ENCODE data around the gene SNX33. TPM values are rescaled to one million over a fixed set of nuclear protein-coding genes. Genes with fewer than 3 reads are reported as not detected.

The SNX33 gene
- total and polyA plus RNA-seq, 2 experiments from 2014 or later: 6.2 to 21.2 TPM

- Mint-ChIP-seq H3K27ac (no peak overlapping the region), H3K4me1 (peaks cover 41% of the 10 kb centered on the region), H3K9me3 (no peaks in the 10 kb centered on the region), H3K4me3 (no peak overlapping the region), H3K27me3 (ENCODE audit: insufficient read depth, low read depth, poor library complexity) (peaks cover 13% of the 10 kb centered on the region), H3K36me3 (ENCODE audit: low read depth) (no peaks in the 10 kb centered on the region; the same call in 2 of the 3 replicates)
- Histone ChIP-seq H4K20me1 (replicated peaks; ENCODE audit: insufficient read depth) (no peaks in the 10 kb centered on the region), H3K4me1 (ENCODE audit: insufficient read depth) (peaks cover 24% of the 10 kb centered on the region), H3K4me3 (no peak overlapping the region), H3K27me3 (ENCODE audit: insufficient read depth) (no peaks in the 10 kb centered on the region), H3K27ac (ENCODE audit: low read depth) (no peak overlapping the region), H3K9me2 (ENCODE audit: insufficient read depth) (no peaks in the 10 kb centered on the region), H3K4me2 (no peak overlapping the region), H3F3A (replicated peaks; ENCODE audit: low read depth) (peaks cover 12% of the 10 kb centered on the region; the same call in 1 of the 2 replicates), H2AFZ (no peak overlapping the region), H3K79me2 (replicated peaks; ENCODE audit: insufficient read depth) (no peaks in the 10 kb centered on the region), H3K36me3 (ENCODE audit: insufficient read depth) (no peaks in the 10 kb centered on the region)
- TF ChIP-seq, protein P1, sequence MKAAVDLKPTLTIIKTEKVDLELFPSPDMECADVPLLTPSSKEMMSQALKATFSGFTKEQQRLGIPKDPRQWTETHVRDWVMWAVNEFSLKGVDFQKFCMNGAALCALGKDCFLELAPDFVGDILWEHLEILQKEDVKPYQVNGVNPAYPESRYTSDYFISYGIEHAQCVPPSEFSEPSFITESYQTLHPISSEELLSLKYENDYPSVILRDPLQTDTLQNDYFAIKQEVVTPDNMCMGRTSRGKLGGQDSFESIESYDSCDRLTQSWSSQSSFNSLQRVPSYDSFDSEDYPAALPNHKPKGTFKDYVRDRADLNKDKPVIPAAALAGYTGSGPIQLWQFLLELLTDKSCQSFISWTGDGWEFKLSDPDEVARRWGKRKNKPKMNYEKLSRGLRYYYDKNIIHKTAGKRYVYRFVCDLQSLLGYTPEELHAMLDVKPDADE (IDR thresholded peaks at IDR 0.05): no peak
- TF ChIP-seq NANOG (IDR thresholded peaks at IDR 0.05; ENCODE audit: borderline replicate concordance) (no peak), CREB1 (CRISPR knock-in tag; IDR thresholded peaks at IDR 0.05; ENCODE audit: low read depth) (no peak), EZH2 (IDR thresholded peaks at IDR 0.05; ENCODE audit: low read depth, unreplicated experiment) (no peak), JUNB (IDR thresholded peaks at IDR 0.05; ENCODE audit: unreplicated experiment) (no peak), ZNF331 (CRISPR knock-in tag; IDR thresholded peaks at IDR 0.05; ENCODE audit: low read depth) (no peak), ZNF114 (CRISPR knock-in tag; IDR thresholded peaks at IDR 0.05) (no peak), POLR2AphosphoS5 (IDR thresholded peaks at IDR 0.05; ENCODE audit: low read depth) (no peak), STAT1 (IDR thresholded peaks at IDR 0.05; ENCODE audit: unreplicated experiment) (no peak), EZH2phosphoT487 (IDR thresholded peaks at IDR 0.05; ENCODE audit: unreplicated experiment) (no peak), CTCF (conservative IDR thresholded peaks at IDR 0.05; ENCODE audit: low read depth in 2 of 2) (no peak)
- TF ChIP-seq, protein P2, sequence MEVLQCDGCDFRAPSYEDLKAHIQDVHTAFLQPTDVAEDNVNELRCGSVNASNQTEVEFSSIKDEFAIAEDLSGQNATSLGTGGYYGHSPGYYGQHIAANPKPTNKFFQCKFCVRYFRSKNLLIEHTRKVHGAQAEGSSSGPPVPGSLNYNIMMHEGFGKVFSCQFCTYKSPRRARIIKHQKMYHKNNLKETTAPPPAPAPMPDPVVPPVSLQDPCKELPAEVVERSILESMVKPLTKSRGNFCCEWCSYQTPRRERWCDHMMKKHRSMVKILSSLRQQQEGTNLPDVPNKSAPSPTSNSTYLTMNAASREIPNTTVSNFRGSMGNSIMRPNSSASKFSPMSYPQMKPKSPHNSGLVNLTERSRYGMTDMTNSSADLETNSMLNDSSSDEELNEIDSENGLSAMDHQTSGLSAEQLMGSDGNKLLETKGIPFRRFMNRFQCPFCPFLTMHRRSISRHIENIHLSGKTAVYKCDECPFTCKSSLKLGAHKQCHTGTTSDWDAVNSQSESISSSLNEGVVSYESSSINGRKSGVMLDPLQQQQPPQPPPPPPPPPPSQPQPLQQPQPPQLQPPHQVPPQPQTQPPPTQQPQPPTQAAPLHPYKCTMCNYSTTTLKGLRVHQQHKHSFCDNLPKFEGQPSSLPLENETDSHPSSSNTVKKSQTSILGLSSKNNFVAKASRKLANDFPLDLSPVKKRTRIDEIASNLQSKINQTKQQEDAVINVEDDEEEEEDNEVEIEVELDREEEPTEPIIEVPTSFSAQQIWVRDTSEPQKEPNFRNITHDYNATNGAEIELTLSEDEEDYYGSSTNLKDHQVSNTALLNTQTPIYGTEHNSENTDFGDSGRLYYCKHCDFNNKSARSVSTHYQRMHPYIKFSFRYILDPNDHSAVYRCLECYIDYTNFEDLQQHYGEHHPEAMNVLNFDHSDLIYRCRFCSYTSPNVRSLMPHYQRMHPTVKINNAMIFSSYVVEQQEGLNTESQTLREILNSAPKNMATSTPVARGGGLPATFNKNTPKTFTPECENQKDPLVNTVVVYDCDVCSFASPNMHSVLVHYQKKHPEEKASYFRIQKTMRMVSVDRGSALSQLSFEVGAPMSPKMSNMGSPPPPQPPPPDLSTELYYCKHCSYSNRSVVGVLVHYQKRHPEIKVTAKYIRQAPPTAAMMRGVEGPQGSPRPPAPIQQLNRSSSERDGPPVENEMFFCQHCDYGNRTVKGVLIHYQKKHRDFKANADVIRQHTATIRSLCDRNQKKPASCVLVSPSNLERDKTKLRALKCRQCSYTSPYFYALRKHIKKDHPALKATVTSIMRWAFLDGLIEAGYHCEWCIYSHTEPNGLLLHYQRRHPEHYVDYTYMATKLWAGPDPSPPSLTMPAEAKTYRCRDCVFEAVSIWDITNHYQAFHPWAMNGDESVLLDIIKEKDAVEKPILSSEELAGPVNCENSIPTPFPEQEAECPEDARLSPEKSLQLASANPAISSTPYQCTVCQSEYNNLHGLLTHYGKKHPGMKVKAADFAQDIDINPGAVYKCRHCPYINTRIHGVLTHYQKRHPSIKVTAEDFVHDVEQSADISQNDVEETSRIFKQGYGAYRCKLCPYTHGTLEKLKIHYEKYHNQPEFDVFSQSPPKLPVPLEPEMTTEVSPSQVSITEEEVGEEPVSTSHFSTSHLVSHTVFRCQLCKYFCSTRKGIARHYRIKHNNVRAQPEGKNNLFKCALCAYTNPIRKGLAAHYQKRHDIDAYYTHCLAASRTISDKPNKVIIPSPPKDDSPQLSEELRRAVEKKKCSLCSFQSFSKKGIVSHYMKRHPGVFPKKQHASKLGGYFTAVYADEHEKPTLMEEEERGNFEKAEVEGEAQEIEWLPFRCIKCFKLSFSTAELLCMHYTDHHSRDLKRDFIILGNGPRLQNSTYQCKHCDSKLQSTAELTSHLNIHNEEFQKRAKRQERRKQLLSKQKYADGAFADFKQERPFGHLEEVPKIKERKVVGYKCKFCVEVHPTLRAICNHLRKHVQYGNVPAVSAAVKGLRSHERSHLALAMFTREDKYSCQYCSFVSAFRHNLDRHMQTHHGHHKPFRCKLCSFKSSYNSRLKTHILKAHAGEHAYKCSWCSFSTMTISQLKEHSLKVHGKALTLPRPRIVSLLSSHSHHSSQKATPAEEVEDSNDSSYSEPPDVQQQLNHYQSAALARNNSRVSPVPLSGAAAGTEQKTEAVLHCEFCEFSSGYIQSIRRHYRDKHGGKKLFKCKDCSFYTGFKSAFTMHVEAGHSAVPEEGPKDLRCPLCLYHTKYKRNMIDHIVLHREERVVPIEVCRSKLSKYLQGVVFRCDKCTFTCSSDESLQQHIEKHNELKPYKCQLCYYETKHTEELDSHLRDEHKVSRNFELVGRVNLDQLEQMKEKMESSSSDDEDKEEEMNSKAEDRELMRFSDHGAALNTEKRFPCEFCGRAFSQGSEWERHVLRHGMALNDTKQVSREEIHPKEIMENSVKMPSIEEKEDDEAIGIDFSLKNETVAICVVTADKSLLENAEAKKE (CRISPR knock-in tag; IDR thresholded peaks at IDR 0.05): no peak
- TF ChIP-seq, protein P3, sequence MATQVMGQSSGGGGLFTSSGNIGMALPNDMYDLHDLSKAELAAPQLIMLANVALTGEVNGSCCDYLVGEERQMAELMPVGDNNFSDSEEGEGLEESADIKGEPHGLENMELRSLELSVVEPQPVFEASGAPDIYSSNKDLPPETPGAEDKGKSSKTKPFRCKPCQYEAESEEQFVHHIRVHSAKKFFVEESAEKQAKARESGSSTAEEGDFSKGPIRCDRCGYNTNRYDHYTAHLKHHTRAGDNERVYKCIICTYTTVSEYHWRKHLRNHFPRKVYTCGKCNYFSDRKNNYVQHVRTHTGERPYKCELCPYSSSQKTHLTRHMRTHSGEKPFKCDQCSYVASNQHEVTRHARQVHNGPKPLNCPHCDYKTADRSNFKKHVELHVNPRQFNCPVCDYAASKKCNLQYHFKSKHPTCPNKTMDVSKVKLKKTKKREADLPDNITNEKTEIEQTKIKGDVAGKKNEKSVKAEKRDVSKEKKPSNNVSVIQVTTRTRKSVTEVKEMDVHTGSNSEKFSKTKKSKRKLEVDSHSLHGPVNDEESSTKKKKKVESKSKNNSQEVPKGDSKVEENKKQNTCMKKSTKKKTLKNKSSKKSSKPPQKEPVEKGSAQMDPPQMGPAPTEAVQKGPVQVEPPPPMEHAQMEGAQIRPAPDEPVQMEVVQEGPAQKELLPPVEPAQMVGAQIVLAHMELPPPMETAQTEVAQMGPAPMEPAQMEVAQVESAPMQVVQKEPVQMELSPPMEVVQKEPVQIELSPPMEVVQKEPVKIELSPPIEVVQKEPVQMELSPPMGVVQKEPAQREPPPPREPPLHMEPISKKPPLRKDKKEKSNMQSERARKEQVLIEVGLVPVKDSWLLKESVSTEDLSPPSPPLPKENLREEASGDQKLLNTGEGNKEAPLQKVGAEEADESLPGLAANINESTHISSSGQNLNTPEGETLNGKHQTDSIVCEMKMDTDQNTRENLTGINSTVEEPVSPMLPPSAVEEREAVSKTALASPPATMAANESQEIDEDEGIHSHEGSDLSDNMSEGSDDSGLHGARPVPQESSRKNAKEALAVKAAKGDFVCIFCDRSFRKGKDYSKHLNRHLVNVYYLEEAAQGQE (IDR thresholded peaks at IDR 0.05; ENCODE audit: unreplicated experiment): no peak
- no peak for ATAC-seq
- no peak for DNase-seq (ENCODE audit: low spot score)
These were observed 29.2 kb downstream of the SNX33 start for GRCh38 chr15:75676688-75677464.
